ENCODE data around the gene CLSTN2.

CLSTN2 gene

GRCh38 chr3:140378571-140379340, 443.8 kb downstream of the CLSTN2 start:
- DNase-seq (ENCODE audit: low spot score): no peak

GRCh38 chr3:140384028-140384771, 449.2 kb downstream of the CLSTN2 start:
- DNase-seq (ENCODE audit: low spot score): no peak

GRCh38 chr3:140384876-140385275, 449.9 kb downstream of the CLSTN2 start:
- no peak for DNase-seq (ENCODE audit: low spot score)

- peak; percentile 19 for DNase-seq (ENCODE audit: low spot score)
These were observed 451.5 kb downstream of the CLSTN2 start for GRCh38 chr3:140386357-140387100.

- DNase-seq (ENCODE audit: low spot score): no peak
These were observed 452.3 kb downstream of the CLSTN2 start for GRCh38 chr3:140387244-140387643.

- DNase-seq (ENCODE audit: low spot score): no peak
These were observed 453.4 kb downstream of the CLSTN2 start for GRCh38 chr3:140388202-140388922.

- no peak for DNase-seq (ENCODE audit: low spot score)
These were observed 456.1 kb downstream of the CLSTN2 start for GRCh38 chr3:140391061-140391460.

- DNase-seq (ENCODE audit: low spot score): no peak
These were observed 459.6 kb downstream of the CLSTN2 start for GRCh38 chr3:140394488-140395133.

- DNase-seq (ENCODE audit: low spot score): no peak
These were observed 460.4 kb downstream of the CLSTN2 start for GRCh38 chr3:140395134-140396075.

GRCh38 chr3:140396110-140396509, 461.1 kb downstream of the CLSTN2 start:
- DNase-seq (ENCODE audit: low spot score): no peak

- DNase-seq (ENCODE audit: low spot score): no peak
These were observed 462.9 kb downstream of the CLSTN2 start for GRCh38 chr3:140397847-140398246.

GRCh38 chr3:140398387-140398786, 463.4 kb downstream of the CLSTN2 start:
- DNase-seq (ENCODE audit: low spot score): no peak

- DNase-seq (ENCODE audit: low spot score): peak; percentile 46
These were observed 464.9 kb downstream of the CLSTN2 start for GRCh38 chr3:140399871-140400270.

GRCh38 chr3:140403079-140403478, 468.1 kb downstream of the CLSTN2 start:
- no peak for DNase-seq (ENCODE audit: low spot score)

GRCh38 chr3:140403608-140404007, 468.6 kb downstream of the CLSTN2 start:
- DNase-seq (ENCODE audit: low spot score): no peak

- DNase-seq (ENCODE audit: low spot score): no peak
These were observed 471.7 kb downstream of the CLSTN2 start for GRCh38 chr3:140406655-140407054.

- no peak for DNase-seq (ENCODE audit: low spot score)
These were observed 473.3 kb downstream of the CLSTN2 start for GRCh38 chr3:140408252-140408651.

- peak; percentile 56 for DNase-seq (ENCODE audit: low spot score)
These were observed 481.7 kb downstream of the CLSTN2 start for GRCh38 chr3:140416666-140417065.

- DNase-seq (ENCODE audit: low spot score): no peak
These were observed 485.8 kb downstream of the CLSTN2 start for GRCh38 chr3:140420621-140421357.

- no peak for DNase-seq (ENCODE audit: low spot score)
These were observed 486.9 kb downstream of the CLSTN2 start for GRCh38 chr3:140421884-140422283.

Data from pons (tissue), 1 donor.